ENCODE results near the gene DNAJC3. TPM values are rescaled to one million over a fixed set of nuclear protein-coding genes. Genes with fewer than 3 reads are reported as not detected.
A peak's percentile ranks its signal among the peaks of the same experiment; 100 is the strongest.
"Not testable (repeated sequence)": the region's sequence is repeated elsewhere in the genome, so short reads cannot be mapped to it uniquely, and the experiment has no call there.

DNAJC3 gene
- total RNA-seq, 1 experiment from 2014 or later, result 21.8 TPM

GRCh38 chr13:95771905-95772304 is 95.0 kb downstream of the DNAJC3 start:
- DNase-seq (ENCODE audit: low read depth), result no peak

- no peak for DNase-seq (ENCODE audit: low read depth)
Measured at GRCh38 chr13:95779522-95779921, 102.6 kb downstream of the DNAJC3 start.

GRCh38 chr13:95781016-95781415 is 104.1 kb downstream of the DNAJC3 start:
- no peak for DNase-seq (ENCODE audit: low read depth)

GRCh38 chr13:95781940-95782339 is 105.0 kb downstream of the DNAJC3 start:
- not testable (repeated sequence) for DNase-seq (ENCODE audit: low read depth)

- no peak for DNase-seq (ENCODE audit: low read depth)
Measured at GRCh38 chr13:95783747-95784146, 106.8 kb downstream of the DNAJC3 start.

- peak; percentile 62 for DNase-seq (ENCODE audit: low read depth)
Measured at GRCh38 chr13:95784161-95784899, 107.4 kb downstream of the DNAJC3 start.

- peak; percentile 59 for DNase-seq (ENCODE audit: low read depth)
Measured at GRCh38 chr13:95784900-95785290, 108.0 kb downstream of the DNAJC3 start.

GRCh38 chr13:95787356-95788099 is 110.6 kb downstream of the DNAJC3 start:
- no peak for DNase-seq (ENCODE audit: low read depth)

GRCh38 chr13:95788100-95788463 is 111.1 kb downstream of the DNAJC3 start:
- DNase-seq (ENCODE audit: low read depth), result no peak

GRCh38 chr13:95789315-95789714 is 112.4 kb downstream of the DNAJC3 start:
- not testable (repeated sequence) for DNase-seq (ENCODE audit: low read depth)

GRCh38 chr13:95791084-95791722 is 114.3 kb downstream of the DNAJC3 start:
- no peak for DNase-seq (ENCODE audit: low read depth)

GRCh38 chr13:95793018-95793555 is 116.1 kb downstream of the DNAJC3 start:
- no peak for DNase-seq (ENCODE audit: low read depth)

GRCh38 chr13:95793781-95794180 is 116.8 kb downstream of the DNAJC3 start:
- no peak for DNase-seq (ENCODE audit: low read depth)

- DNase-seq (ENCODE audit: low read depth), result no peak
Measured at GRCh38 chr13:95797016-95797415, 120.1 kb downstream of the DNAJC3 start.

- no peak for DNase-seq (ENCODE audit: low read depth)
Measured at GRCh38 chr13:95800436-95800835, 123.5 kb downstream of the DNAJC3 start.

GRCh38 chr13:95801825-95802224 is 124.9 kb downstream of the DNAJC3 start:
- no peak for DNase-seq (ENCODE audit: low read depth)

GRCh38 chr13:95805921-95806320 is 129.0 kb downstream of the DNAJC3 start:
- no peak for DNase-seq (ENCODE audit: low read depth)

- DNase-seq (ENCODE audit: low read depth), result no peak
Measured at GRCh38 chr13:95809429-95809828, 132.5 kb downstream of the DNAJC3 start.

GRCh38 chr13:95813139-95813538 is 136.2 kb downstream of the DNAJC3 start:
- DNase-seq (ENCODE audit: low read depth), result no peak

- DNase-seq (ENCODE audit: low read depth), result no peak
Measured at GRCh38 chr13:95814495-95814894, 137.6 kb downstream of the DNAJC3 start.

- DNase-seq (ENCODE audit: low read depth), result no peak
Measured at GRCh38 chr13:95822303-95822702, 145.4 kb downstream of the DNAJC3 start.

GRCh38 chr13:95833126-95833525 is 156.2 kb downstream of the DNAJC3 start:
- no peak for DNase-seq (ENCODE audit: low read depth)
